Motor neuron (in vitro differentiated cells): ENCODE results near the gene PTPRG. TPM values are rescaled to one million over a fixed set of nuclear protein-coding genes. Genes with fewer than 3 reads are reported as not detected.
"Not testable (repeated sequence)": the region's sequence is repeated elsewhere in the genome, so short reads cannot be mapped to it uniquely, and the experiment has no call there.

Experiments used
- ATAC-seq, 8 experiments: fragments of 200-7000 bp; cut with Tn5 transposase; replicated peaks in 6 of 8; 2 replicates each; pipeline ENCODE4 v1.8.0; 2021; ENCODE audit warnings: mild to moderate bottlenecking in 8 of 8, moderate library complexity in 8 of 8
- H3K27ac ChIP-seq, 2 donors: fragments of 250-450 bp; sonication (Bioruptor Pico); 2 replicates each; pipeline ENCODE4 v1.9.0; 2021; ENCODE audit warnings: antibody characterized with exemption in 2 of 2, mild to moderate bottlenecking in 2 of 2, moderate library complexity in 1 of 2
- H3K4me1 ChIP-seq, 2 donors: fragments of 250-450 bp; sonication (Bioruptor Pico); replicated peaks in 1 of 2; 2 replicates each; pipeline ENCODE4 v1.6.1; 2021; ENCODE audit warnings: antibody characterized with exemption in 2 of 2, mild to moderate bottlenecking in 2 of 2, moderate library complexity in 1 of 2
- H3K4me3 ChIP-seq, 5 donors: fragments of 250-450 bp; sonication (Bioruptor Pico); 2 replicates each; pipeline ENCODE4 v1.9.0; 2021; ENCODE audit warnings: antibody characterized with exemption in 5 of 5, mild to moderate bottlenecking in 5 of 5, moderate library complexity in 4 of 5
- WGBS, 10 experiments: fragments of 450-650 bp; shearing (Covaris generic); methylation state at CpG; one replicate each; pipeline ENCODE4 v1.0.0; 2022; 5-methylcytosine and 5-hydroxymethylcytosine counted together
- in situ Hi-C, 9 experiments: fragments of 400-800 bp; cut with MboI; loops; one replicate each; pipeline ENCODE4 v1.15.0; 2021; ENCODE audit warnings: low sequenced_read_pairs in 9 of 9, low pct_unique_long_range_greater_than_20kb in 2 of 9; ENCODE audit not compliant: unreplicated experiment in 9 of 9
- total RNA-seq, 8 experiments: library from RNA; unstranded; fragments of 300-600 nt; gene quantifications; 2 replicates each; pipeline versions ENCODE4 v1.2.3 to v1.2.4, GENCODE V29; 2022

Gene PTPRG
- total RNA-seq, 8 experiments from 2014 or later, result 15.9 to 75.2 (median 42.9) TPM

GRCh38 chr3:61538486-61538885 is 22.9 kb upstream of the PTPRG start:
- WGBS, 10 experiments, result 54 to 100% (median 88%) methylated on average over 1 to 5 of the region's 5 CpGs
- Histone ChIP-seq H3K4me1 (peaks cover 9 to 15% of the 10 kb centered on the region in 2 donors), H3K4me3 (no peak overlapping the region), H3K27ac (no peak overlapping the region)
- no peak for ATAC-seq
- in situ Hi-C loops, result no loop called here

- no peak for ATAC-seq
- no peak overlapping the region for H3K27ac ChIP-seq
- in situ Hi-C loops, result no loop called here
- H3K4me3 ChIP-seq, result no peak overlapping the region
- peaks cover 9 to 13% of the 10 kb centered on the region in 2 donors for H3K4me1 ChIP-seq
- WGBS, 10 experiments, result 7 to 50% (median 22%) methylated on average over 1 to 4 of the region's 4 CpGs; no CpG with 5 or more reads in 1 of the 10 experiments
Observed at GRCh38 chr3:61541694-61542093, 19.7 kb upstream of the PTPRG start.

GRCh38 chr3:61545716-61546115 is 15.7 kb upstream of the PTPRG start:
- WGBS, 10 experiments, result 15 to 86% (median 66%) methylated on average over 1 to 2 of the region's 2 CpGs; no CpG with 5 or more reads in 2 of the 10 experiments
- ATAC-seq, result no peak
- Histone ChIP-seq H3K27ac (no peak overlapping the region), H3K4me1 (peaks cover 0 to 3% of the 10 kb centered on the region in 2 donors), H3K4me3 (no peak overlapping the region)
- in situ Hi-C loops, result no loop called here

- no peak overlapping the region for H3K27ac ChIP-seq
- no peak for ATAC-seq
- no peak overlapping the region for H3K4me3 ChIP-seq
- no peaks in the 10 kb centered on the region for H3K4me1 ChIP-seq
- in situ Hi-C loops, result no loop called here
- 50 to 100% (median 80%) methylated on average over 1 to 4 of the region's 4 CpGs for WGBS, 10 experiments
Observed at GRCh38 chr3:61547625-61548024, 13.7 kb upstream of the PTPRG start.

GRCh38 chr3:61552704-61553103 is 8.7 kb upstream of the PTPRG start:
- in situ Hi-C loops, result loop anchor here in 4 of 9 experiments (25.0 kb wide), 3 partner anchors 285 to 635 kb away; no protein-coding TSS in a partner anchor
- H3K4me1 ChIP-seq, ATAC-seq, H3K27ac ChIP-seq, H3K4me3 ChIP-seq: not testable (repeated sequence)
- WGBS, 10 experiments, result 78 to 100% (median 92%) methylated on average over 1 to 8 of the region's 8 CpGs; no CpG with 5 or more reads in 1 of the 10 experiments

GRCh38 chr3:61559136-61559731 is 2.1 kb upstream of the PTPRG start:
- H3K27ac ChIP-seq, result no peak overlapping the region

GRCh38 chr3:61560517-61561373 is 626 bp upstream of the PTPRG start:
- ATAC-seq, result peak; percentile 39 to 53 (median 49)
- H3K27ac ChIP-seq, result peak overlapping the region; percentile 86 to 92
- peak overlapping the region; percentile 54 to 93 (median 72) for H3K4me3 ChIP-seq
- in situ Hi-C loops, result loop anchor here in 6 of 9 experiments (10.0 to 25.0 kb wide), 5 partner anchors 277 to 634 kb away; no protein-coding TSS in a partner anchor
- H3K4me1 ChIP-seq, result peaks cover 7 to 8% of the 10 kb centered on the region in 2 donors
- WGBS, 10 experiments, result 0 to 3% (median 0%) methylated on average over 3 to 17 of the region's 64 CpGs; no CpG with 5 or more reads in 2 of the 10 experiments

More at GRCh38 chr3:61559136-61559731, 2.1 kb upstream of the PTPRG start:
- no peak for ATAC-seq
- WGBS, 10 experiments, result 54 to 100% (median 87%) methylated on average over 1 to 7 of the region's 7 CpGs; no CpG with 5 or more reads in 2 of the 10 experiments
- H3K4me3 ChIP-seq, result no peak overlapping the region
- H3K4me1 ChIP-seq, result no peaks in the 10 kb centered on the region
- in situ Hi-C loops, result loop anchor here in 4 of 9 experiments (25.0 kb wide), 3 partner anchors 278 to 628 kb away; no protein-coding TSS in a partner anchor

- peak overlapping the region; percentile 54 to 93 (median 72) for H3K4me3 ChIP-seq
- H3K4me1 ChIP-seq, result peaks cover 9 to 16% of the 10 kb centered on the region in 2 donors
- H3K27ac ChIP-seq, result peak overlapping the region; percentile 52 to 86
- 0 to 1% (median 0%) methylated on average over 1 to 10 of the region's 65 CpGs; no CpG with 5 or more reads in 6 of the 10 experiments for WGBS, 10 experiments
- ATAC-seq, result no peak
- in situ Hi-C loops, result loop anchor here in 6 of 9 experiments (10.0 to 25.0 kb wide), 5 partner anchors 275 to 633 kb away; no protein-coding TSS in a partner anchor
Observed at GRCh38 chr3:61562042-61562720, 810 bp downstream of the PTPRG start.

- H3K4me3 ChIP-seq, result peak overlapping the region; percentile 54 to 93 (median 72)
- H3K27ac ChIP-seq, result peak overlapping the region; percentile 52 to 66
Observed at GRCh38 chr3:61562721-61563312, 1.4 kb downstream of the PTPRG start.

GRCh38 chr3:61563313-61564271 is 2.2 kb downstream of the PTPRG start:
- peak overlapping the region; percentile 54 to 93 (median 72) for H3K4me3 ChIP-seq
- 0 to 6% (median 0%) methylated on average over 1 to 13 of the region's 52 CpGs; no CpG with 5 or more reads in 3 of the 10 experiments for whole genome bisulfite sequencing, 10 experiments
- H3K27ac ChIP-seq, result peak overlapping the region; percentile 7 to 66
- H3K4me1 ChIP-seq, result peaks cover 9 to 16% of the 10 kb centered on the region in 2 donors
- ATAC-seq, result peak in 5 of 8 experiments; percentile 0 to 8 (median 2)
- in situ Hi-C loops, result loop anchor here in 6 of 9 experiments (10.0 to 25.0 kb wide), 5 partner anchors 274 to 631 kb away; no protein-coding TSS in a partner anchor

More at GRCh38 chr3:61562721-61563312, 1.4 kb downstream of the PTPRG start:
- ATAC-seq, result peak in 6 of 8 experiments; percentile 2 to 14 (median 8)
- in situ Hi-C loops, result loop anchor here in 6 of 9 experiments (10.0 to 25.0 kb wide), 5 partner anchors 274 to 632 kb away; no protein-coding TSS in a partner anchor
- peaks cover 9 to 16% of the 10 kb centered on the region in 2 donors for H3K4me1 ChIP-seq
- 0 to 3% methylated on average over 1 to 11 of the region's 44 CpGs; no CpG with 5 or more reads in 8 of the 10 experiments for WGBS, 10 experiments
